ENCODE data around the gene CALML5.
"Not testable (repeated sequence)": the region's sequence is repeated elsewhere in the genome, so short reads cannot be mapped to it uniquely, and the experiment has no call there.

DNA sequence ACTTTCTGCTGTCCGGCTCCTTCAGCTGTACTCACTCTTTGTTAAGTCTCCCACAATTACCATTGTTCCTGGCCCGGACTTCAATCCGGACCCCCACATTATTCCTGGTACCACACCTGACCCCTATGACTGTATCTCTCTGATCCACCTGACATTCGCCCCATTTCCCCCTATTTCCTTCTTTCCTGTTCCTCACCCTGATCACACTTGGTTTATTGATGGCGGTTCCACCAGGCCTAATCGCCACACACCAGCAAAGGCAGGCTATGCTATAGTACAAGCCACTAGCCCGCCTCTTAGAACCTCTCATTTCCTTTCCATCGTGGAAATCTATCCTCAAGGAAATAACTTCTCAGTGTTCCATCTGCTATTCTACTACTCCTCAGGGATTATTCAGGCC lies 24.3 kb downstream of the CALML5 start:
- not testable (repeated sequence) for TF ChIP-seq RAD21 (IDR thresholded peaks at IDR 0.05; ENCODE audit: low read length); POLR2A (IDR thresholded peaks at IDR 0.05; ENCODE audit: low read depth, low read length); FOS (IDR thresholded peaks at IDR 0.05; ENCODE audit: low read depth, low read length); RFX5 (IDR thresholded peaks at IDR 0.05; ENCODE audit: low read depth, low read length)
- TF ChIP-seq, protein P1, sequence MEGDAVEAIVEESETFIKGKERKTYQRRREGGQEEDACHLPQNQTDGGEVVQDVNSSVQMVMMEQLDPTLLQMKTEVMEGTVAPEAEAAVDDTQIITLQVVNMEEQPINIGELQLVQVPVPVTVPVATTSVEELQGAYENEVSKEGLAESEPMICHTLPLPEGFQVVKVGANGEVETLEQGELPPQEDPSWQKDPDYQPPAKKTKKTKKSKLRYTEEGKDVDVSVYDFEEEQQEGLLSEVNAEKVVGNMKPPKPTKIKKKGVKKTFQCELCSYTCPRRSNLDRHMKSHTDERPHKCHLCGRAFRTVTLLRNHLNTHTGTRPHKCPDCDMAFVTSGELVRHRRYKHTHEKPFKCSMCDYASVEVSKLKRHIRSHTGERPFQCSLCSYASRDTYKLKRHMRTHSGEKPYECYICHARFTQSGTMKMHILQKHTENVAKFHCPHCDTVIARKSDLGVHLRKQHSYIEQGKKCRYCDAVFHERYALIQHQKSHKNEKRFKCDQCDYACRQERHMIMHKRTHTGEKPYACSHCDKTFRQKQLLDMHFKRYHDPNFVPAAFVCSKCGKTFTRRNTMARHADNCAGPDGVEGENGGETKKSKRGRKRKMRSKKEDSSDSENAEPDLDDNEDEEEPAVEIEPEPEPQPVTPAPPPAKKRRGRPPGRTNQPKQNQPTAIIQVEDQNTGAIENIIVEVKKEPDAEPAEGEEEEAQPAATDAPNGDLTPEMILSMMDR (conservative IDR thresholded peaks at IDR 0.05; ENCODE audit: low read depth, low read length), result not testable (repeated sequence)
- TF ChIP-seq, protein P2, sequence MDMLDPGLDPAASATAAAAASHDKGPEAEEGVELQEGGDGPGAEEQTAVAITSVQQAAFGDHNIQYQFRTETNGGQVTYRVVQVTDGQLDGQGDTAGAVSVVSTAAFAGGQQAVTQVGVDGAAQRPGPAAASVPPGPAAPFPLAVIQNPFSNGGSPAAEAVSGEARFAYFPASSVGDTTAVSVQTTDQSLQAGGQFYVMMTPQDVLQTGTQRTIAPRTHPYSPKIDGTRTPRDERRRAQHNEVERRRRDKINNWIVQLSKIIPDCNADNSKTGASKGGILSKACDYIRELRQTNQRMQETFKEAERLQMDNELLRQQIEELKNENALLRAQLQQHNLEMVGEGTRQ (IDR thresholded peaks at IDR 0.05; ENCODE audit: low read depth, low read length), result not testable (repeated sequence)

Measured in IMR-90 (cell line).